Osteoblast (primary cell): ENCODE data around the gene MKLN1. TPM values are rescaled to one million over a fixed set of nuclear protein-coding genes. Genes with fewer than 3 reads are reported as not detected.

Source experiments
- DNase-seq: peaks from one replicate; pipeline ENCODE4 v3.0.0; 2011; ENCODE audit warnings: low spot score, mixed read lengths; ENCODE audit not compliant: insufficient read length; ENCODE audit errors: missing footprints
- H2AFZ ChIP-seq: 2 replicates; pipeline ENCODE4 v1.6.0; 2011; ENCODE audit warnings: mild to moderate bottlenecking, low read length
- H3K27ac ChIP-seq: 2 replicates; pipeline ENCODE4 v1.5.1; 2011; ENCODE audit warnings: mild to moderate bottlenecking, low read depth, low read length, moderate library complexity
- H3K27me3 ChIP-seq: 2 replicates; pipeline ENCODE4 v1.6.0; 2012; ENCODE audit warnings: mild to moderate bottlenecking, control low read depth, inconsistent platforms, low read length, moderate library complexity; ENCODE audit not compliant: insufficient read depth
- H3K36me3 ChIP-seq: 2 replicates; pipeline ENCODE4 v1.5.1; 2011; ENCODE audit warnings: mild to moderate bottlenecking, low read length, control low read depth, moderate library complexity; ENCODE audit not compliant: insufficient read depth
- H3K4me1 ChIP-seq: 2 replicates; pipeline ENCODE4 v1.5.1; 2011; ENCODE audit warnings: mild to moderate bottlenecking, low read length, control low read depth, moderate library complexity; ENCODE audit not compliant: insufficient read depth
- H3K4me2 ChIP-seq: 2 replicates; pipeline ENCODE4 v1.6.0; 2011; ENCODE audit warnings: mild to moderate bottlenecking, low read length; ENCODE audit not compliant: insufficient read depth
- H3K4me3 ChIP-seq: fragments of 200-600 bp; sonication (generic); 3 replicates; pipeline ENCODE4 v1.5.1; 2012; ENCODE audit warnings: mild to moderate bottlenecking, low read length, inconsistent platforms; ENCODE audit not compliant: insufficient read depth
- H3K79me2 ChIP-seq: 2 replicates; pipeline ENCODE4 v1.6.0; 2012; ENCODE audit warnings: mild to moderate bottlenecking, low read length, control low read depth, inconsistent platforms; ENCODE audit not compliant: insufficient read depth
- H3K9me3 ChIP-seq: 2 replicates; pipeline ENCODE4 v1.5.1; 2011; ENCODE audit warnings: low read depth, low read length, control low read depth
- H4K20me1 ChIP-seq: 2 replicates; pipeline ENCODE4 v1.6.0; 2012; ENCODE audit warnings: mild to moderate bottlenecking, low read length, control low read depth; ENCODE audit not compliant: insufficient read depth
- total RNA-seq: library from RNA; depleted of rRNA; stranded (reverse); fragments of >200 nt; gene quantifications from 2 replicates; pipeline ENCODE4 v1.2.3, GENCODE V29; 2012
- TF ChIP-seq, protein P1 (sequence below): IDR thresholded peaks from 2 replicates; pipeline ENCODE4 v1.5.1; 2011; ENCODE audit warnings: mild to moderate bottlenecking, low read depth, low read length, moderate library complexity; ENCODE audit errors: extremely low read depth

The MKLN1 gene
- total RNA-seq, 1 donor: 52.8 TPM

DNA sequence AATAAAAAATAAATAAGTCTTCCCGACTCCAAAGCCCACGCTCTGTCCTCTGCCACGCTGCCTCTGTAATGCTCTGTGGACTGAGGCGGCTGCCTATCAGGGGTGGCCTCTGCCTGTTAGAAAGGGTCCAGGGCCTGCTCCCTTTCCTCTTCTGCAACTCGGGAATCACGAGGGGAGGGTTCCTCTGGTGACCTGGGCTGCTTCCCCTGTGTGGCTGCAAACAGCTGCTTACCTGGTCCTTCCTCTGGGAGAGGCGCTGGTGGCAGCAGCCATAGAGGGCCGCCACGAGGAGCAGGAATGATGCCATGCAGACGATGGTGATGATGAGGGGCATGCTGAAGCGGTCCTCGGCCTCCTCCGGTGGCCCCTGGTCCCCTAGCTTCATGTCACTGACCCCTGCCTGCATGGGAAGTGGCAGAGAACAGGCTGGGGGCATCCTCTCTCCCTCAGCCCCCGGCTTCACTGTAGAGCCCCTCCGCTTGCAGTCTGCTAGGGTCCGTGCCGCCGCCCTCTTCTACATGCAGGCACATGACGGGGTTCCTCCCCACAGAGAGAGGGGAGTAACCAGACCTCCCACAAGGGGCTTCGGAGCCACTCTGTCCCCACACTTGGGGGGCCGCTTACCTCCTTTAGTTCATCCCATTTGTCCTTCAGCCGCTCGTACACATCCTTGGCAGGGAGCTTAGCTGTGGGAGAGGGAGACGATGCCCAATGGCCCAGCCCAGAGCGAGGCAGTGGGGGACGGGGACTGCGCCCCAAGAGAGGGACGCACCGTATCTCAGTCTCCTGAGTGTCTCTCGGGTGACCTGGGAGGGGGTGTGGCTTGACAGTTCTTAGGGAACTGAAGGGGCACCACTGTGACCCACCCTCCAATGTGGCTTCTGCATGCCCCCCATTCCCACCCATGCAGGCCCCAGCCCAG is 178.2 kb downstream of the MKLN1 start:
- Histone ChIP-seq H3K4me3 (no peak overlapping the region), H3K4me1 (peaks cover 18% of the 10 kb centered on the region), H3K36me3 (no peaks in the 10 kb centered on the region), H3K9me3 (no peaks in the 10 kb centered on the region), H3K27ac (no peak overlapping the region), H3K79me2 (no peaks in the 10 kb centered on the region), H3K4me2 (no peak overlapping the region), H3K27me3 (no peaks in the 10 kb centered on the region), H4K20me1 (no peaks in the 10 kb centered on the region), H2AFZ (no peak overlapping the region)
- peak; percentile 34 for DNase-seq
- TF ChIP-seq, protein P1, sequence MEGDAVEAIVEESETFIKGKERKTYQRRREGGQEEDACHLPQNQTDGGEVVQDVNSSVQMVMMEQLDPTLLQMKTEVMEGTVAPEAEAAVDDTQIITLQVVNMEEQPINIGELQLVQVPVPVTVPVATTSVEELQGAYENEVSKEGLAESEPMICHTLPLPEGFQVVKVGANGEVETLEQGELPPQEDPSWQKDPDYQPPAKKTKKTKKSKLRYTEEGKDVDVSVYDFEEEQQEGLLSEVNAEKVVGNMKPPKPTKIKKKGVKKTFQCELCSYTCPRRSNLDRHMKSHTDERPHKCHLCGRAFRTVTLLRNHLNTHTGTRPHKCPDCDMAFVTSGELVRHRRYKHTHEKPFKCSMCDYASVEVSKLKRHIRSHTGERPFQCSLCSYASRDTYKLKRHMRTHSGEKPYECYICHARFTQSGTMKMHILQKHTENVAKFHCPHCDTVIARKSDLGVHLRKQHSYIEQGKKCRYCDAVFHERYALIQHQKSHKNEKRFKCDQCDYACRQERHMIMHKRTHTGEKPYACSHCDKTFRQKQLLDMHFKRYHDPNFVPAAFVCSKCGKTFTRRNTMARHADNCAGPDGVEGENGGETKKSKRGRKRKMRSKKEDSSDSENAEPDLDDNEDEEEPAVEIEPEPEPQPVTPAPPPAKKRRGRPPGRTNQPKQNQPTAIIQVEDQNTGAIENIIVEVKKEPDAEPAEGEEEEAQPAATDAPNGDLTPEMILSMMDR: no peak

DNA sequence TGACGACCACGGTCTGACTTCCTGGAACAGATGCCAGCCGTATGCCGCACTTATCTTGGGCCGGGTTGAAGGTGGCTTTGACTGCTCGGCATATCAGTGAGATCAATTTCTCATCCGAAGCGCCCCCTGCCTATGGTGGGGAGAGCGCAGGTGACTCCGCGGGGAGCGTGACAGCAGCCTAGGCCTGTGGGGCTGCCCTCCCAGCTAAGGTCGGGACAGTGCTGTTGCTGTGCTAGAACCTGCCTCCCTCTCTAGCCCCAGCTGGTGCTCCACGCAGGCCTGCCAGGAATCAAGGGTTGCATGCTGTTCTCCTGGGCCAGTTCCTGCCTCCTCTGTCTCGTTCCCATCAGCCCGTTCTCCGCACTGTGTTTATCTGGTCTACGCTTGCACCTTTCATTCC is 178.9 kb downstream of the MKLN1 start:
- H3K27me3 ChIP-seq: no peaks in the 10 kb centered on the region
- H3K4me2 ChIP-seq: no peak overlapping the region
- no peaks in the 10 kb centered on the region for H3K9me3 ChIP-seq
- H4K20me1 ChIP-seq: no peaks in the 10 kb centered on the region
- H3K27ac ChIP-seq: no peak overlapping the region
- TF ChIP-seq, protein P1: no peak
- no peaks in the 10 kb centered on the region for H3K79me2 ChIP-seq
- H3K4me1 ChIP-seq: peaks cover 18% of the 10 kb centered on the region
- DNase-seq: no peak
- no peak overlapping the region for H3K4me3 ChIP-seq
- H2AFZ ChIP-seq: no peak overlapping the region
- no peaks in the 10 kb centered on the region for H3K36me3 ChIP-seq

DNA sequence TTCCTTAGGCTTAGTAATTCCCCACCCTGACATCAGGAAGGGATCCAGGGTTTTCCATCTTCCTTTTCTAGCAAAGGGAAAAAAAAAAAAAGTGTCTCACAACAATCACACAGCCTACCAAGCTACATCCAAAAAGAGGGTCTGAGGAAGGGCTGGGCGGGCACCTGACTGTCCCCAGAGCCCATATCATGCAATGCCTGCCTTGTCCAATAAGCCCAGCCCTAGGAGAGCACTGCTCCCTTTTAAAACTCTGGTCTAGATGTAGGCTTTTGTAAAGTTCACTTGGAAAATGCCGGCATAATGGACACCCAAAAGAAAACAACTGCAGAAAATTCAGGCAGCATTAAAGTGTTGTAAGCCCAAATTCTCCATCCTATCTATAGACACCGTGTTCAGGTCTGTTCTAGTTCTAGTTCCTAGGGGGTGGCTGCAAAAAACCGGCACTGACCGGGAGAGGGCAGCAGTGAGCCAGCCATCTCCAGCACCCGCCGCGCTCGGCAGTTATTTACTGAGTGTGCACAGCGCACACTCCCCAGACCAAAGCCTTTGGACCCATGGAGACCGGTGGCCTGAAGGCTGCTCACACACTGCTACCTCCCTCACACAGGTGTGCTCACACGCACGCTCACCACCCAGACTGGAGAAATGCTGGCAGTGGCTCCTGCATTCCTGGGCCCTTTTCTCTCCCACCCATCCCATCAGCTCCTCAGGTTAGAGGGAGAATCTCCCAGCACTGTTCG is 180.1 kb downstream of the MKLN1 start:
- H3K27me3 ChIP-seq: no peaks in the 10 kb centered on the region
- H3K4me3 ChIP-seq: peak overlapping the region; percentile 43
- H3K27ac ChIP-seq: no peak overlapping the region
- no peaks in the 10 kb centered on the region for H3K36me3 ChIP-seq
- TF ChIP-seq, protein P1: peak; percentile 96
- peak overlapping the region; percentile 64 for H2AFZ ChIP-seq
- DNase-seq: peak; percentile 96
- H3K4me1 ChIP-seq: peaks cover 15% of the 10 kb centered on the region
- no peaks in the 10 kb centered on the region for H4K20me1 ChIP-seq
- no peaks in the 10 kb centered on the region for H3K9me3 ChIP-seq
- H3K4me2 ChIP-seq: peak overlapping the region; percentile 74
- peaks cover 5% of the 10 kb centered on the region for H3K79me2 ChIP-seq
